ENCODE results near the gene SMIM44.

GRCh38 chr19:3505598-3506383 is 22.6 kb upstream of the SMIM44 start, which contains the start of gene FZR1:
- TF ChIP-seq POLR2A (IDR thresholded peaks at IDR 0.05): peak in 1 of 2 donors; percentile 53
- TF ChIP-seq, protein P1, sequence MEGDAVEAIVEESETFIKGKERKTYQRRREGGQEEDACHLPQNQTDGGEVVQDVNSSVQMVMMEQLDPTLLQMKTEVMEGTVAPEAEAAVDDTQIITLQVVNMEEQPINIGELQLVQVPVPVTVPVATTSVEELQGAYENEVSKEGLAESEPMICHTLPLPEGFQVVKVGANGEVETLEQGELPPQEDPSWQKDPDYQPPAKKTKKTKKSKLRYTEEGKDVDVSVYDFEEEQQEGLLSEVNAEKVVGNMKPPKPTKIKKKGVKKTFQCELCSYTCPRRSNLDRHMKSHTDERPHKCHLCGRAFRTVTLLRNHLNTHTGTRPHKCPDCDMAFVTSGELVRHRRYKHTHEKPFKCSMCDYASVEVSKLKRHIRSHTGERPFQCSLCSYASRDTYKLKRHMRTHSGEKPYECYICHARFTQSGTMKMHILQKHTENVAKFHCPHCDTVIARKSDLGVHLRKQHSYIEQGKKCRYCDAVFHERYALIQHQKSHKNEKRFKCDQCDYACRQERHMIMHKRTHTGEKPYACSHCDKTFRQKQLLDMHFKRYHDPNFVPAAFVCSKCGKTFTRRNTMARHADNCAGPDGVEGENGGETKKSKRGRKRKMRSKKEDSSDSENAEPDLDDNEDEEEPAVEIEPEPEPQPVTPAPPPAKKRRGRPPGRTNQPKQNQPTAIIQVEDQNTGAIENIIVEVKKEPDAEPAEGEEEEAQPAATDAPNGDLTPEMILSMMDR (IDR thresholded peaks at IDR 0.05): no peak
